Stimulated activated effector memory CD8-positive, alpha-beta T cell treated with anti-CD3 and anti-CD28 coated beads, Interleukin-12 subunit alpha, Interleukin-12 subunit beta, amount 100 ng/mL, for 72 hours (primary cell): ENCODE results near the gene NTRK2.

ENCODE experiments used
- ATAC-seq: fragments of 150-1000 bp; cut with Tn5 transposase; 2 replicates; pipeline ENCODE4 v1.10.0; 2021
- DNase-seq, 2 donors: peaks; one replicate each; pipeline ENCODE4 v3.0.0; 2021 to 2022; ENCODE audit warnings: low spot score in 2 of 2
- H3K27ac Mint-ChIP-seq: one replicate; pipeline ENCODE4 v1.8.0; 2022; ENCODE audit warnings: mild to moderate bottlenecking, mixed read lengths
- H3K36me3 Mint-ChIP-seq: one replicate; pipeline ENCODE4 v1.8.0; 2022; ENCODE audit warnings: mild to moderate bottlenecking, mixed read lengths
- H3K4me1 Mint-ChIP-seq: one replicate; pipeline ENCODE4 v1.8.0; 2022; ENCODE audit warnings: mixed read lengths
- H3K4me3 Mint-ChIP-seq: one replicate; pipeline ENCODE4 v1.8.0; 2022; ENCODE audit warnings: mild to moderate bottlenecking, mixed read lengths
- H3K9me3 Mint-ChIP-seq: one replicate; pipeline ENCODE4 v1.8.0; 2022; ENCODE audit warnings: mixed read lengths

Gene NTRK2

GRCh38 chr9:84773022-84773421 lies 103.5 kb downstream of the NTRK2 start:
- DNase-seq, result no peak
- H3K4me3 Mint-ChIP-seq, result no peak overlapping the region

GRCh38 chr9:84775056-84775643 lies 105.6 kb downstream of the NTRK2 start:
- Mint-ChIP-seq H3K27ac (no peak overlapping the region), H3K4me1 (no peaks in the 10 kb centered on the region), H3K4me3 (no peak overlapping the region), H3K36me3 (no peaks in the 10 kb centered on the region), H3K9me3 (no peaks in the 10 kb centered on the region)
- ATAC-seq (no peak), DNase-seq (no peak)

More at GRCh38 chr9:84773022-84773421, 103.5 kb downstream of the NTRK2 start:
- no peak for ATAC-seq
- Mint-ChIP-seq H3K4me1 (no peaks in the 10 kb centered on the region), H3K9me3 (no peaks in the 10 kb centered on the region), H3K36me3 (no peaks in the 10 kb centered on the region), H3K27ac (no peak overlapping the region)

DNA sequence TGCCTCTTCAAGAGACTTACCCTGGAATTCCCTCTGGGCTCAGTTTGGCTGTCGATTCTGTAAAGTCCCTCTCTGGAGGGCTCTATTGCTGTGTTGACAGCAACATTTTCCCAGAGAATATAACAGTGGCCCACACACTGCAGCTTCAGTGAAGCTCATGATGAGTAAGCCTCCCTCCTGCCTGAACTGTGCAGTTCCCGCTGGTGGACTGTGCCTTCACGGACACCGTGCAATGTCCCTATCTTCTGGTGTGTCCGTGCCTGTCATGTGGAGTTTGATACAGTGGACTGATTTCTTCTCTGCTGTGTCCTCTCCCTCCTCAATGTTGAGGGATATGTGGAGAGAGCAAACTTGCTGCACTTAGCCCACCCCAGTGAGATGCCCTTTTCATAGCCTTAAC lies 109.0 kb downstream of the NTRK2 start:
- no peaks in the 10 kb centered on the region for H3K9me3 Mint-ChIP-seq
- no peak overlapping the region for H3K4me3 Mint-ChIP-seq
- H3K4me1 Mint-ChIP-seq, result no peaks in the 10 kb centered on the region
- no peak overlapping the region for H3K27ac Mint-ChIP-seq
- ATAC-seq, result no peak
- H3K36me3 Mint-ChIP-seq, result no peaks in the 10 kb centered on the region
- no peak for DNase-seq

GRCh38 chr9:84779883-84780282 lies 110.4 kb downstream of the NTRK2 start:
- no peak for ATAC-seq
- Mint-ChIP-seq H3K27ac (no peak overlapping the region), H3K4me3 (no peak overlapping the region), H3K9me3 (no peaks in the 10 kb centered on the region), H3K36me3 (no peaks in the 10 kb centered on the region), H3K4me1 (no peaks in the 10 kb centered on the region)
- no peak for DNase-seq

- Mint-ChIP-seq H3K4me3 (no peak overlapping the region), H3K27ac (no peak overlapping the region), H3K9me3 (no peaks in the 10 kb centered on the region), H3K4me1 (no peaks in the 10 kb centered on the region), H3K36me3 (no peaks in the 10 kb centered on the region)
- ATAC-seq, result no peak
- no peak for DNase-seq
Measured at GRCh38 chr9:84780385-84780784, 110.9 kb downstream of the NTRK2 start.

GRCh38 chr9:84781458-84781857 lies 111.9 kb downstream of the NTRK2 start:
- Mint-ChIP-seq H3K9me3 (no peaks in the 10 kb centered on the region), H3K4me1 (no peaks in the 10 kb centered on the region), H3K36me3 (no peaks in the 10 kb centered on the region), H3K27ac (no peak overlapping the region), H3K4me3 (no peak overlapping the region)
- DNase-seq, result no peak
- ATAC-seq, result no peak

- no peak for DNase-seq
- no peak overlapping the region for H3K4me3 Mint-ChIP-seq
- H3K4me1 Mint-ChIP-seq, result no peaks in the 10 kb centered on the region
- no peaks in the 10 kb centered on the region for H3K36me3 Mint-ChIP-seq
- H3K9me3 Mint-ChIP-seq, result no peaks in the 10 kb centered on the region
- ATAC-seq, result no peak
- no peak overlapping the region for H3K27ac Mint-ChIP-seq
Measured at GRCh38 chr9:84781931-84782866, 112.7 kb downstream of the NTRK2 start.

DNA sequence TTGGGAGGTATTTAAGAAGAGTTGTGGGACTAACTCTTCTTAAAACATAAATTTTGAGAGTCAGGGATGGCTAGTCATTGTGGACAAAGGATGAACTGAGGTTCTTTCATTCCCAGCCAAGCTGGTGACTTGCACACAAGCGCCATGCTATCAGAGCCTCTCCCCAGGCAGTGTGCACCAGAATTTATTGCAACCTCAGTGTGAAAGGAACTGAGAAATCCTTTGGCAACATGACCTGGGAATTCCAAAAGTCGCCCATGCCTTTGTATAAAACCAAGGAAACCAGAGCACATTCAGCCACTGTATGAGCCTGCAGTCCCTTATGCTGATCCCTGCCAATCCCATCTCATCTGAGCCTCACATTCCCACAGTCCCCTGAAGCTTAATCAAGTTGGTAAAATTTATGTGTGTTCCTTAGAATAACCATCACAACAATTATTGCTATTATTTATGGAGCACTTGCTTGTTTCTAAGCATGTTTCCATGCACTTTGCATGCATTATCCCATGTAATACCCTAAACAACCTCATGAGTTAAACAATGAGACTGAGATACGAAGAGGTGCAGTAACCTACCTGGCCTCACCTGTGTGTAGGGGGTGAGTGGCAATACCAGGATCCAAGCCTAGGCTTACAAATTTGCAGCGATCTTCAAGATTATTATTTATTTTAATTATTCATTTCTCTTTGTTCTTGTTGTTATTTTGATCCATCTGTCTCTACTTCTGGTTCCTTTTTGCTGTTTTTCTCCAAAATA lies 116.4 kb downstream of the NTRK2 start:
- no peaks in the 10 kb centered on the region for H3K9me3 Mint-ChIP-seq
- no peak overlapping the region for H3K4me3 Mint-ChIP-seq
- no peaks in the 10 kb centered on the region for H3K4me1 Mint-ChIP-seq
- H3K27ac Mint-ChIP-seq, result no peak overlapping the region
- H3K36me3 Mint-ChIP-seq, result no peaks in the 10 kb centered on the region
- no peak for DNase-seq
- no peak for ATAC-seq

DNA sequence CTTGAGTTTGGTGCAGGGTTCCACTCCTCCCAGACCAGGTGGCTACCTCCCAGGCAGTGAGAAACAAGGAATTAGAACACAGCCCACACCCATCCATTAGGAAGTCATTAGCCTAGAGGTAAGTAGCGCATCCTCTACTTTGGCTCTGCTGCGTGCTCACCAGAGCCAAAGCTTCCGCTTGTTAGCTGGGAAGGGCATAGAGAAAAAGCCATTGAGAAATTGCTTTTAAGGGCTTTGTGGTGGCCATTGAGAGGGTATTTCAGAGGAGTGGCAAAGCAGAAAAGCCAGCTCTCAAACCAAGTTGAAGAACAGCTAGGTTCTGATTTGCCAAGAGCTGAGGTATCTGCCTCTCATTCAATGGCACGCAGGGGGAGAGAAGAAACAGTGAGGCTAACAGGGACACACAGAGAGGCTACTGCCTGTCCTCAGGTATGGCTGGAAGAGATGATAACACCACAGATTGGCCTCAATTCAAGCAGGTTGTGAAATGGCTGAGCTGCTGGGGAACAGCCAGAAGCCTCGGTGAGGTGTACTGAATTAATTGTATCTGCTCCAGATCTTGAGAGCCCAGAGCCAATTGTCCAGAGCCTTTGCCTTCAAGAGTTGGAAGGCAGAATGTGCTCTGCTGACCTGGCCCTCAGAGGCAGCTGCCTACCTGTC lies 119.4 kb downstream of the NTRK2 start:
- ATAC-seq, result peak; percentile 21
- H3K27ac Mint-ChIP-seq, result no peak overlapping the region
- DNase-seq, result no peak
- H3K9me3 Mint-ChIP-seq, result no peaks in the 10 kb centered on the region
- H3K36me3 Mint-ChIP-seq, result no peaks in the 10 kb centered on the region
- no peaks in the 10 kb centered on the region for H3K4me1 Mint-ChIP-seq
- no peak overlapping the region for H3K4me3 Mint-ChIP-seq

GRCh38 chr9:84789463-84789830 lies 119.9 kb downstream of the NTRK2 start:
- Mint-ChIP-seq H3K36me3 (no peaks in the 10 kb centered on the region), H3K9me3 (no peaks in the 10 kb centered on the region), H3K4me1 (no peaks in the 10 kb centered on the region), H3K27ac (no peak overlapping the region), H3K4me3 (no peak overlapping the region)
- ATAC-seq (no peak), DNase-seq (no peak)

- Mint-ChIP-seq H3K4me3 (no peak overlapping the region), H3K36me3 (no peaks in the 10 kb centered on the region), H3K27ac (no peak overlapping the region), H3K9me3 (no peaks in the 10 kb centered on the region), H3K4me1 (no peaks in the 10 kb centered on the region)
- no peak for ATAC-seq
- DNase-seq, result no peak
Measured at GRCh38 chr9:84791643-84792042, 122.1 kb downstream of the NTRK2 start.

- H3K4me3 Mint-ChIP-seq, result no peak overlapping the region
- no peak overlapping the region for H3K27ac Mint-ChIP-seq
- no peaks in the 10 kb centered on the region for H3K9me3 Mint-ChIP-seq
- H3K4me1 Mint-ChIP-seq, result no peaks in the 10 kb centered on the region
- no peaks in the 10 kb centered on the region for H3K36me3 Mint-ChIP-seq
- DNase-seq, result no peak
- ATAC-seq, result no peak
Measured at GRCh38 chr9:84793251-84793650, 123.7 kb downstream of the NTRK2 start.

- DNase-seq (no peak), ATAC-seq (peak; percentile 42)
- no peaks in the 10 kb centered on the region for H3K9me3 Mint-ChIP-seq
- no peak overlapping the region for H3K27ac Mint-ChIP-seq
- no peak overlapping the region for H3K4me3 Mint-ChIP-seq
- H3K36me3 Mint-ChIP-seq, result no peaks in the 10 kb centered on the region
- no peaks in the 10 kb centered on the region for H3K4me1 Mint-ChIP-seq
Measured at GRCh38 chr9:84794981-84795637, 125.6 kb downstream of the NTRK2 start.

GRCh38 chr9:84796404-84796803 lies 126.9 kb downstream of the NTRK2 start:
- Mint-ChIP-seq H3K4me3 (no peak overlapping the region), H3K9me3 (no peaks in the 10 kb centered on the region), H3K27ac (no peak overlapping the region), H3K4me1 (no peaks in the 10 kb centered on the region), H3K36me3 (no peaks in the 10 kb centered on the region)
- DNase-seq (no peak), ATAC-seq (no peak)

- H3K36me3 Mint-ChIP-seq, result no peaks in the 10 kb centered on the region
- no peak overlapping the region for H3K4me3 Mint-ChIP-seq
- DNase-seq (no peak), ATAC-seq (no peak)
- no peaks in the 10 kb centered on the region for H3K4me1 Mint-ChIP-seq
- H3K9me3 Mint-ChIP-seq, result no peaks in the 10 kb centered on the region
- no peak overlapping the region for H3K27ac Mint-ChIP-seq
Measured at GRCh38 chr9:84799251-84799650, 129.7 kb downstream of the NTRK2 start.
